ENCODE results near the gene LRFN2.

Gene LRFN2

DNA sequence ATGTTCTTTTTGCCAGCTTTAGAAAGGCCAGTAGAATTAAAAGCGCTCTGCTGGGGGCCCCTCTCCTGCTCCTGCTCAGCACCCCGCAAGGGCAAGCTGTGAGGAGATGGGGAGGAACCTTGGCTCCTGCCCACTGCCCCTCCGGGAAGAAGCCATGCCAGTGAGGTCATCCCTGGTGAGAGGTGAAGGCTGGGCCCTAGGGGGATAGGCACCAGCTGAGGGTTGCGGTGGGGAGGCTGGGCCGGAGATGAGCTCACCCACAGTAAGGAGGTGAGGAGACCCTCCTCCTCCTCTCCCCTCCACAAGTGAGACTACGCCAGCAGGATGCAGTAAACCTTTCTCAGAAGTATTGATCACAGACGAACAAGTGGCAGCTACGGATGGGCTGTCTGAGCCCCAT, 32.1 kb downstream of the LRFN2 start:
- no peak for TF ChIP-seq JUND (IDR thresholded peaks at IDR 0.05; ENCODE audit: low read depth)
- in situ Hi-C loops (cut with HindIII; ENCODE audit: low pct_unique_long_range_greater_than_20kb, low sequenced_read_pairs) = no loop called here
- DNase-seq (ENCODE audit: low read depth in 1 of 2, low spot score in 1 of 2) = no peak

DNA sequence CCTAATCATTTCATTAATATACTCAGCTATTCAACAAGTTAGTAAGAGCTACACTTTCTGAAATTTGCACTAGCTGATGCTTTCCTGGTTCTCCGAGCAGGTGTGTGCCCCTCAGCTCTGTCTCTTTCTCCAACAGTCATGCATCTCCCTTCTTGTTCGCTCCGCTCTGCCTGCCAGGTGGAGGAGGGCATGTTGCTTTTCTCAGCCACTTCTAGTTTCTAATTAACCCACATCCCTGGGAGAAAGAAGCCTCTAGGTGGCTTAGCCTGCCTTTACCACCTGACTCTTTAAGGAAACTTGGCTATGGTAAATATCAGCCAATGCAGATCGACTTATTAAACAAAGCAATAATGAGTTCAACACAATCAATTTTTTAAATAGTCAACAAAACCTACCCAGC, 34.2 kb downstream of the LRFN2 start:
- in situ Hi-C loops (cut with HindIII; ENCODE audit: low pct_unique_long_range_greater_than_20kb, low sequenced_read_pairs) = no loop called here
- no peak for TF ChIP-seq JUND (IDR thresholded peaks at IDR 0.05; ENCODE audit: low read depth)
- DNase-seq (ENCODE audit: low read depth in 1 of 2, low spot score in 1 of 2) = no peak

GRCh38 chr6:40551966-40552505, 35.1 kb downstream of the LRFN2 start:
- in situ Hi-C loops (cut with HindIII; ENCODE audit: low pct_unique_long_range_greater_than_20kb, low sequenced_read_pairs) = no loop called here
- DNase-seq (ENCODE audit: low read depth in 1 of 2, low spot score in 1 of 2) = no peak
- no peak for TF ChIP-seq JUND (IDR thresholded peaks at IDR 0.05; ENCODE audit: low read depth)

DNA sequence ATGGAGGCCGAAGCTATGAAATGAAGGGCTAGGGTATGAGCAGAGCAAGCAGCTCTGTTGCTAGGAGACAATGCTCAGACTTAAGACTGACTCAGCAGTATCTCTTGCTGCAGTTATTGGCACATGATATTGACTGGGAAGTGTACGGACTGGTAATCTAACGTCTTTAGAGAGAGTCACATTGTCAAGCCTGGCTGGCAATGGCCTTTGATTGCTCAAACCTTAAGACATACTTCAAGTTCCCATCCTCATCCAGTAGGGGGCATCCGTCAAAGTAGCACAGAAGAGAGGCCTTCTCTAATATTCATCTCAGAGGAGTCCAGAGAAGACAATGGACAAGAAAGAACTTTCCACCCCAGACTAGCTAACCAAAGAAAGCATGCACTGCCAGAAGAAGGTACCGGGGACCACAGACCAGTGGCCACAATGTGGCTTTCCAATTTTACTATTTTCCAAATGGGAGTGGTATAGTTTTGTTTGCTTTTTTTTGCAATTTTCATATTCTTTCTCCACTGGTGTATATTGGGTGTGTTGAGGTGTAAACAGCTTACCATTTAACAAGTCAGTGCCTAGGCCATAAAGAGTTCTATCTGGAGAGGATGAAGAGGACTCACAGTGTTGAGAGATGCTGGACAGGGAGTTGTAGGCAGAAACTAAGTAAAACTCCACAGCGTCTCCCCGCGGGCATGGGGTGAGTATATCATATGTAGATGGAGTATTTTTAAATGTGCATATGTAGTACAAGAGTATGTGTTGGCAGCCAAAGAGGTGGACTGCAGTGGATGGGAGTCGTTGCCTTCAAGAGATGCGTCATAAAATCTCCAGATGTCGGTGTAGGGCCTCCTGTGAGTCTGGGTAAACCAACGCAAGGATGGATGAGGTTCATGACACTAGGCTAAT, 36.7 kb downstream of the LRFN2 start:
- in situ Hi-C loops (cut with HindIII; ENCODE audit: low pct_unique_long_range_greater_than_20kb, low sequenced_read_pairs) = no loop called here
- peak in 1 of 2 experiments; percentile 59 for DNase-seq (ENCODE audit: low read depth in 1 of 2, low spot score in 1 of 2)
- TF ChIP-seq JUND (IDR thresholded peaks at IDR 0.05; ENCODE audit: low read depth) = no peak

DNA sequence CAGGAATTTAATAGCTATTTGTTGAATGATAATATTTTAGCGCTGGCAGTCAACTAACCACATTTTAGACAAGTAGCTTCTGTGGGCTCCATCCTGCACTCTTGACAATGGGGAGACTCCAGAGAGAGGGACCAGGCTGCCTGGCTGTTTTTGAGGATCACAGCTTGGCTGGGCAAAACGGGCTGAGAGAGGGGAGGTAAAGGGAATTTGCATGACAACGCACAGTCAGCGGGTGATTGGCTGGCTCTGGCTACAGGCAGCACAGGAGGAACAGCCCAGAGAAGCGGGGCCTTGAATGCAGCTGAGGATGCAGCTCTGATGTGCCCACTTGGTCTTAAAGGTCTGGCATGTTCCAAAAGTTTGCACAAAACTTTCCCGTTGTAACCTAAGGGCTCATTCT, 41.2 kb downstream of the LRFN2 start:
- no peak for TF ChIP-seq JUND (IDR thresholded peaks at IDR 0.05; ENCODE audit: low read depth)
- in situ Hi-C loops (cut with HindIII; ENCODE audit: low pct_unique_long_range_greater_than_20kb, low sequenced_read_pairs) = no loop called here
- DNase-seq (ENCODE audit: low read depth in 1 of 2, low spot score in 1 of 2) = peak in 1 of 2 experiments; percentile 7

GRCh38 chr6:40543776-40544175, 43.4 kb downstream of the LRFN2 start:
- in situ Hi-C loops (cut with HindIII; ENCODE audit: low pct_unique_long_range_greater_than_20kb, low sequenced_read_pairs) = no loop called here
- DNase-seq (ENCODE audit: low read depth in 1 of 2, low spot score in 1 of 2) = no peak
- no peak for TF ChIP-seq JUND (IDR thresholded peaks at IDR 0.05; ENCODE audit: low read depth)

DNA sequence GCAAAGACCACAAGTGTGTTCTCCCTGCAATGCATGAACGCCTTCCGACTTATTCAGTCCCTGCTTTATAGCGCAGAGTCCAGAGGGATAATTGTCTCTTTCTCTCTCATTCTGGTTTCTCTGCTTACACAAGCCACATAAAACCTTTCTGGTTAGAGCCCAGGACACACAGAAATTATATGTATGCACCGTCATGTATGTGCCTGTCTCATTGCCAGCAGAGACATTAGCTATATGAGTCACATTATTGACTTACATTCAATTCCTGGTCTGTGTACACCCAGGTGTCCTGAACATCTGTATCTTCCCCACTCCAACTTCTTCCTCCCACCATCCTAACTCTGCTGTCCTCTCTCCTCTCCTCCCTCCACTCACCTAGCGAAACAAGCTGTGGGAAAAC, 44.0 kb downstream of the LRFN2 start:
- TF ChIP-seq JUND (IDR thresholded peaks at IDR 0.05; ENCODE audit: low read depth) = no peak
- DNase-seq (ENCODE audit: low read depth in 1 of 2, low spot score in 1 of 2) = no peak

DNA sequence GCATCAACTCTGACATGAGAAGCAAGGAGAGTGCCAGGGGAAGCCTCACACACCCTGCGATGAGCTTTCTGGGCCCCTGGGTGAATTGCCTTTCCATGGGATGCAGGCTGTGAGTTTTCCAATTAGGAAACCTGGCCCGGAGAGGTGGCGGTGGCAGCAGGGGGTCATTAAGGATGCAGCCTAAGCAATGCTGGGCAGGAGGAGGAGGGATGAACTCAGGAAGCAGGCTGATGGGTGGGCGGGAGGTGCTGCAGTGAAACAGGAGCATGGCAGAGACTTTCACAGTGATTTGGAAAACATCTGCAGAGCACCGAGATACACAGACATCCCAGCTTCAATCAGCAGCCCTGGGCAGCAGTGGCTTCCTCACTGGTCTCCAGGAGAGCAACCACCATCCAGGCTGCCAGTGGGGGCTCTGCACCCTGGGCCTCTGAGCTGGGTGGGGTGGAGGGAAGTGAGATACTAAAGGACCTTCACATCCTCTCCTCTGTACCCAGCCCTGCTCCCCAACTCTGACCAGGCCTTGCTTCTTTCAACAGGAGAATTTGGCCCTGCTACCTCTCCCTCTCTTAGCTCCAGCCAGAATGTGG, 44.9 kb downstream of the LRFN2 start:
- no peak for DNase-seq (ENCODE audit: low read depth in 1 of 2, low spot score in 1 of 2)
- no peak for TF ChIP-seq JUND (IDR thresholded peaks at IDR 0.05; ENCODE audit: low read depth)
- in situ Hi-C loops (cut with HindIII; ENCODE audit: low pct_unique_long_range_greater_than_20kb, low sequenced_read_pairs) = no loop called here

More for the DNA sequence above, 44.0 kb downstream of the LRFN2 start:
- in situ Hi-C loops (cut with HindIII; ENCODE audit: low pct_unique_long_range_greater_than_20kb, low sequenced_read_pairs) = no loop called here

DNA sequence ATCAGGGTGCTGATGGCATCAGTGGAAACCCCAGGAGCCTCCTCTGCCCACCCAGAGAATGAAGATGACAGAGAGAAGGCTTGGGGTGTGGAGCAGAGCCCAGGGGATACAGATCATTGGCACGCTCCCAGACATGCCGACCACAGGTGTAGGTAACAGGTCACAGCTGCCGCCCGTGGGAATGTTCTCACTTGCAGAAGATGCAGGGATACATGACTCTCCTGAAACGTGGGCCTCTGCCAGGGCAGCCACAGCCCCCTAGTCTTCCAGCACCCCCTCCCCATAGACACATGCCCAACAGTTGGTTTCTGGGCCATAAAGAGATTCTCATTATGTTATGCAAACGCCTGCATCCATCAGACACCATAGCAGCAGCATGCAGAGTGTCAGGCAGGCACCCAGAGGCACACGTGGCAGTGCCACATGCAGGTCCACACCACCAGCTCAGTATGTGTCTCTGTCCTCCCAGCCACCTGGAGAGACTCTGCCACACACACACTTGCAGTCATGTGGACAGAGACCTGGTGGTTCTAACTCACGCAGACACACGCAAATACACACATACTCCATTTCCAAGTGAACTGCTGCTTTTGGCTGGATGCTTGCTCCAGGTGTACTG, 45.5 kb downstream of the LRFN2 start:
- in situ Hi-C loops (cut with HindIII; ENCODE audit: low pct_unique_long_range_greater_than_20kb, low sequenced_read_pairs) = no loop called here
- no peak for TF ChIP-seq JUND (IDR thresholded peaks at IDR 0.05; ENCODE audit: low read depth)
- DNase-seq (ENCODE audit: low read depth in 1 of 2, low spot score in 1 of 2) = no peak

DNA sequence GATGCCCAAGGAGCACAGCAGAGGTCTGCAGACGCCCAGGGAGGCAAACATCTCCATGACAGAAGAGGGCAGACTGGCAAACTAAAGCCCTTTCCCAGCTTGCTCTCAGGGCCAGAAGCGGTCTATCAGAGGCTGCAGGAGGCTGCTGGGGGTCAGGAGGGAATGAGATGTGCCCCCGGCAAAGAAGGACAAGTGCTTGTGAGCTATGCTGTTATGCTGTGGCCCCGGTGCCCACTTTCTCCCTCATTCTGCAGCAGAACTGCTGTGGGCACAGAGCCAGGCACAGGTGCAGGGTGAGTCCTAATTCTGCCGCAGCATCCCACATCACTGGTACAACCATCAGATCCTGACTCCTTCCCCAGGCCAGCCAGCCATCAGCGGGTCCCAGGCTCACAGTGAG, 46.4 kb downstream of the LRFN2 start:
- in situ Hi-C loops (cut with HindIII; ENCODE audit: low pct_unique_long_range_greater_than_20kb, low sequenced_read_pairs) = no loop called here
- TF ChIP-seq JUND (IDR thresholded peaks at IDR 0.05; ENCODE audit: low read depth) = no peak
- DNase-seq (ENCODE audit: low read depth in 1 of 2, low spot score in 1 of 2) = no peak

GRCh38 chr6:40539853-40540252, 47.3 kb downstream of the LRFN2 start:
- in situ Hi-C loops (cut with HindIII; ENCODE audit: low pct_unique_long_range_greater_than_20kb, low sequenced_read_pairs) = no loop called here
- DNase-seq (ENCODE audit: low read depth in 1 of 2, low spot score in 1 of 2) = no peak
- TF ChIP-seq JUND (IDR thresholded peaks at IDR 0.05; ENCODE audit: low read depth) = no peak

DNA sequence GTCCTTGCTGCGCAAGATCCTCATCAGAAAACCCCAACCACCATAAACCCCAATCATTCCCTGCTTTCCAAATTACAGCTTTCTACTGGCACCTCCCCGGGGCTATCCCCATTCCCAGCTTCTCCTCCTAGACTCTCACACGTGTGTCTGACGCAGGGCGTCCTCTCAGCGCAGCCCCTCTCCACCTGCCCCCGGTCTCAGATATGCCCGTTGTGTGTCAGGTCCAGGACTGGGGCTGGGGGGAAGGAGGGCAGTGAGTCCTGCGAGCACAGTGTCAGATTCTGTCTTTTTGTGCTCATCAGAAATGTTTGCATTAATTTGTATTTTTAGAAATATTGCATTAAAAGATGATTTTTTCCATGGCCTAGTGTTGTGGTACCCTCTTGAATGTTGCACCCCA, 48.6 kb downstream of the LRFN2 start:
- DNase-seq (ENCODE audit: low read depth in 1 of 2, low spot score in 1 of 2) = no peak
- in situ Hi-C loops (cut with HindIII; ENCODE audit: low pct_unique_long_range_greater_than_20kb, low sequenced_read_pairs) = no loop called here
- no peak for TF ChIP-seq JUND (IDR thresholded peaks at IDR 0.05; ENCODE audit: low read depth)

DNA sequence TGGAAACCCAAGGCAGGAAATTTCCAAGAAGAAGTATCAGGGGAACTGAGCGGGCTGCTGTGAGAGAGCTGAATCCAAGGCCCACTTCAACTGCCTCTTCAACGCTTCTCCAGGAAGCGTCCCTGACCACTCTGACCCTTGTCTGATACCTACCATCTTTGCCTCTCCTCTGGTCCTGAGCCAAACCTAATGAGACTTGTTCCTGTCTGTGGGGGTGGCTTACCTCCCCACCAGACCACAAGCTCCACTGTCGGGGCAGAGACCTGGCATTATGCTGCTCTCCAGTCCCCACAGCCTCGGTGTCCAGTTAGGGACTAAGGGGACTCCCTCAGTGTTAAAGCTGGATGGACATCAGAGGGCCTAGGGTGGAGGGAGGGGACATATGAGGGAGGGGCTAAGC, 49.7 kb downstream of the LRFN2 start:
- in situ Hi-C loops (cut with HindIII; ENCODE audit: low pct_unique_long_range_greater_than_20kb, low sequenced_read_pairs) = no loop called here
- DNase-seq (ENCODE audit: low read depth in 1 of 2, low spot score in 1 of 2) = no peak
- TF ChIP-seq JUND (IDR thresholded peaks at IDR 0.05; ENCODE audit: low read depth) = no peak

Data from T47D (cell line).